RWPE2 (cell line): ENCODE data around the gene MB21D2.
"Not testable (repeated sequence)": the region's sequence is repeated elsewhere in the genome, so short reads cannot be mapped to it uniquely, and the experiment has no call there.

ENCODE experiments used
- ATAC-seq: fragments of 200-7000 bp; cut with Tn5 transposase; 3 replicates; pipeline ENCODE4 v1.9.1; 2021; ENCODE audit warnings: low read depth
- DNase-seq: peaks from one replicate; pipeline ENCODE4 v3.0.0-alpha.2; 2020; ENCODE audit warnings: low spot score
- H3K27ac ChIP-seq: fragments of 450-650 bp; 2 replicates; pipeline ENCODE4 v1.5.1; 2017; ENCODE audit warnings: mild to moderate bottlenecking; ENCODE audit not compliant: poor library complexity, severe bottlenecking
- H3K27me3 ChIP-seq: fragments of 250-450 bp; sonication (Bioruptor Pico); 2 replicates; pipeline ENCODE4 v1.5.1; 2021; ENCODE audit warnings: mild to moderate bottlenecking, moderate library complexity; ENCODE audit not compliant: insufficient read depth, poor library complexity, severe bottlenecking
- H3K36me3 ChIP-seq: fragments of 250-450 bp; sonication (Bioruptor Pico); 2 replicates; pipeline ENCODE4 v1.5.1; 2020; ENCODE audit warnings: low read depth, mild to moderate bottlenecking, moderate library complexity
- H3K4me1 ChIP-seq: fragments of 250-450 bp; sonication (Bioruptor Pico); 2 replicates; pipeline ENCODE4 v1.5.1; 2021; ENCODE audit warnings: mild to moderate bottlenecking, moderate library complexity; ENCODE audit not compliant: insufficient read depth, poor library complexity, severe bottlenecking
- H3K4me3 ChIP-seq: fragments of 250-450 bp; sonication (Bioruptor Pico); 2 replicates; pipeline ENCODE4 v1.5.1; 2021; ENCODE audit warnings: mild to moderate bottlenecking, moderate library complexity; ENCODE audit not compliant: severe bottlenecking
- H3K9me3 ChIP-seq: fragments of 250-450 bp; sonication (Bioruptor Pico); 2 replicates; pipeline ENCODE4 v1.5.1; 2021; ENCODE audit warnings: mild to moderate bottlenecking, moderate library complexity; ENCODE audit not compliant: severe bottlenecking
- TF ChIP-seq, protein P1 (sequence below): fragments of 450-650 bp; IDR thresholded peaks from one replicate; pipeline ENCODE4 v1.5.1; 2017; ENCODE audit warnings: mild to moderate bottlenecking, moderate library complexity; ENCODE audit not compliant: poor library complexity, severe bottlenecking

Gene MB21D2

DNA sequence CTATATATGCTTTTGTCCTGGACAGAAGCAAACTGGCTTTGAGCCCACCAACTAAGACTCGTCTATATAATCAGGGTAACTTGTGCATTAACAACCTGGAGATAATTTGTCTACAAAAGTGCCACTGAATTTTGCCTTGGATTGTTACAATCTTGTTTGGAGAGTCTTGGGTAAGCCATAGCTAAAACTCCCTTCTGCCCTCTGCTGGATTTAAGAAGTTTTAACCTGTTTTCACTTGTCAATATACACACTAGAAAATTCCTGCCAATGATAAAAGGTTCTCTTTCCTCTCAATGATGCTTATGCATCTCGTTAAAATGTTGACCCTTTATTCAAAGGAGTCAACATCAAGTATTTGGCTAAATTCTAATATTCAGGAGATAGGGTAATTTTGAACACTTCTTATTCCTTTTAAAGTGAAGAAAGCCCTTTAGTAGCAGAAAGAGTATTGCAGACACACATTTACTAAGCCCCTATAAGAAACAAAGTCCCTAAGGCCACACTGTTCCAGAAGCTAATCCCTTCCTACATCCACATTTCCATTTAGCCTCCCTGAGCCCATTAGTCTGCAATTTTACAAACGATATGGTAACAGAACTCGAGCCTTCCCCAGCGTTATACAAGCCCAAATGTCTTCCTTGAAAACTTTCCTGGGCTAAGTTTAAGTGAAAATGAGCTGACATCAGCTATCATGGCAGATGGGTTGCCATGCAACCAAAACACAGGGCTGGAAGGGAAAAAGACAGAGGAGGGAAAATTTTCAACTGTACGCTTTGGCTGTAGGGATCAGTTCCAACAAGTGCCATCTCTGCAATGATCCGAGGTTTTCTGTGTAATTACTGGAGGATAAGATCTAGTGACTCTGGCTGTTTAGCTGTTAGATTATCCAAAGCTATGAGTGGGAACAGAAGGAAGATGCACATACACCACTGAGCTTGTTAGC lies 114.4 kb downstream of the MB21D2 start:
- H3K27me3 ChIP-seq = no peaks in the 10 kb centered on the region
- H3K27ac ChIP-seq = no peak overlapping the region
- H3K4me3 ChIP-seq = no peak overlapping the region
- ATAC-seq (peak; percentile 65; the same call in 2 of the 3 replicates), DNase-seq (no peak)
- TF ChIP-seq, protein P1, sequence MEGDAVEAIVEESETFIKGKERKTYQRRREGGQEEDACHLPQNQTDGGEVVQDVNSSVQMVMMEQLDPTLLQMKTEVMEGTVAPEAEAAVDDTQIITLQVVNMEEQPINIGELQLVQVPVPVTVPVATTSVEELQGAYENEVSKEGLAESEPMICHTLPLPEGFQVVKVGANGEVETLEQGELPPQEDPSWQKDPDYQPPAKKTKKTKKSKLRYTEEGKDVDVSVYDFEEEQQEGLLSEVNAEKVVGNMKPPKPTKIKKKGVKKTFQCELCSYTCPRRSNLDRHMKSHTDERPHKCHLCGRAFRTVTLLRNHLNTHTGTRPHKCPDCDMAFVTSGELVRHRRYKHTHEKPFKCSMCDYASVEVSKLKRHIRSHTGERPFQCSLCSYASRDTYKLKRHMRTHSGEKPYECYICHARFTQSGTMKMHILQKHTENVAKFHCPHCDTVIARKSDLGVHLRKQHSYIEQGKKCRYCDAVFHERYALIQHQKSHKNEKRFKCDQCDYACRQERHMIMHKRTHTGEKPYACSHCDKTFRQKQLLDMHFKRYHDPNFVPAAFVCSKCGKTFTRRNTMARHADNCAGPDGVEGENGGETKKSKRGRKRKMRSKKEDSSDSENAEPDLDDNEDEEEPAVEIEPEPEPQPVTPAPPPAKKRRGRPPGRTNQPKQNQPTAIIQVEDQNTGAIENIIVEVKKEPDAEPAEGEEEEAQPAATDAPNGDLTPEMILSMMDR = peak; percentile 79
- H3K4me1 ChIP-seq = no peaks in the 10 kb centered on the region
- H3K36me3 ChIP-seq = no peaks in the 10 kb centered on the region
- H3K9me3 ChIP-seq = no peaks in the 10 kb centered on the region

DNA sequence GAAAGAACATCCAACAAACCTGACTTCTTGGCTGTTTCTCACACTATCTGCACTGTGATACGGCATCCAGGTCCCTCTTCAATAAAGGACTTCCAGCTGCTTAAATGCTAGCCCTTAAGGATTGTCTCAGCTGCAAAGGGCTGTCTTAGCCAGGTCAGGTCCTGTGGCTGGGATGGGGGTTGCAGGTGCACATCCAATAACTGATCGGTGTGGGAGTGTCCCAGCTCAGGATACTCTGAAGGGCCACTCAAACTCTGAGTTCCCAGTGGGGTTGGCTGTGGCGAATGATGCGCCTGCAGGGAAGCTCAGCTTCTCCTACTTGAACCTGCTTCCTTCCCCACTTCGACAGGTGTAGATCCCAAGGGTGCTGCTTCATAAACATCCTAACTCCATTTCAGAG lies 115.7 kb downstream of the MB21D2 start:
- H3K4me3 ChIP-seq = no peak overlapping the region
- TF ChIP-seq, protein P1 = no peak
- DNase-seq = no peak
- no peaks in the 10 kb centered on the region for H3K36me3 ChIP-seq
- ATAC-seq = no peak
- H3K9me3 ChIP-seq = no peaks in the 10 kb centered on the region
- H3K4me1 ChIP-seq = no peaks in the 10 kb centered on the region
- H3K27ac ChIP-seq = no peak overlapping the region
- H3K27me3 ChIP-seq = no peaks in the 10 kb centered on the region

DNA sequence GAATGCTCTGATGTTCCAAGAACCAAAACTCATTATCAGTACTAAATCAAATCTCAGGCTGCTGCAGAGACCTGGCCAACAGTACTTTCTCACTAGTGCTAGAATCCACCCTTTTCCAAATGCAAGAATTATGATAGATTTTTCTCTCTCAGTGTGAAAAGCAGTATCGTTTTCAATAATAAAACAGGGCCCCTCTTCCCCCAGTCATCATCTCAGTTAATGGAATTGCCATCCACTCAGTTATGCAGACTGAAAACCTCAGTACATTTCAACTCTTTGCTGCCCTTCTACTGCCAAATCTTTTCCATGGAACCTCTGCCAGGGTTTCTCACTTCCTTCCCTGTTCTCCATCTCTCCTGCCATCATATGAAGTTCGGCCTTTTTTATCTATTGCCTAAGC lies 117.9 kb downstream of the MB21D2 start:
- Histone ChIP-seq H3K9me3 (no peaks in the 10 kb centered on the region), H3K27ac (no peak overlapping the region), H3K4me1 (no peaks in the 10 kb centered on the region), H3K4me3 (no peak overlapping the region), H3K36me3 (no peaks in the 10 kb centered on the region), H3K27me3 (no peaks in the 10 kb centered on the region)
- no peak for DNase-seq
- ATAC-seq = no peak
- TF ChIP-seq, protein P1 = no peak

DNA sequence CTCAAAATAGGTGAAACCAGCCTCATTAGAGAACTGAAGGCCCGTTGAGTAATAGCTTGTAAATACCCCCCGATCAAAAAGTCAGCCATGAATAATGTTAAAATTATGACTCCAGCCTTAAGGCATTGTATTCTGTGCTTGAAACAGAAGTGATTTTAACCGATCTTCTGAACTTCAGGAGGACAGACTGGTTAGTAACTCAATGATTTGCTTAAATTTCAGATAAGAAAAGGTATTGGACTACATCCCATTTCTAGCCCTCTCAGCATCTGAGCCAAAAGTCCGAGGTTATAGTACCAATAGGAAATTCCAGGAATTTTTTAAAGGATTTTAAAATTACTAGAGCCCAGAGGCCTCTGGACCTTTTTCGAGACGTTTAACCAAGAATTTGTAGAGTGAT lies 122.6 kb downstream of the MB21D2 start:
- no peak overlapping the region for H3K4me3 ChIP-seq
- H3K4me1 ChIP-seq = no peaks in the 10 kb centered on the region
- DNase-seq (no peak), ATAC-seq (no peak)
- H3K36me3 ChIP-seq = no peaks in the 10 kb centered on the region; the same call in 1 of the 2 replicates
- no peaks in the 10 kb centered on the region for H3K27me3 ChIP-seq
- H3K9me3 ChIP-seq = no peaks in the 10 kb centered on the region
- TF ChIP-seq, protein P1 = no peak
- H3K27ac ChIP-seq = no peak overlapping the region

DNA sequence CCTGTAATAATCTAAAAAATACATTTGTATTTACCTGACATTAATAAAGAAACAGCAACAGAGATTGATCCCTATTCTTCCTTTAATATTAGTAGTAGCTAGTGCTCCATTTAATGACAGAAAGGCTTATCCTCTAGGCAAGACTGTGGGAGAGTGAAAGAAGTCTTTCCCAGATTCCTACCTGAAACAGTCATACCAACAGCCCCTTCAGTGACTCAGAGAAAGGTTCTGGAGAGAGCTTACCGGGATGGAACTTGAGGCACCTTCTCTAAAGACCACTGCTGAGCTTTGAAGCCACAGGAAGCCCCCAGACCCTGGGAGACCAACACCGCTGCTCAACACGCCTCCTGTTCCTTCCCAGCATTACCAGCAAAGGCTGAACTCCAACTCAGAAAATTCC lies 123.4 kb downstream of the MB21D2 start:
- Histone ChIP-seq H3K27ac (no peak overlapping the region), H3K4me3 (no peak overlapping the region), H3K9me3 (no peaks in the 10 kb centered on the region), H3K4me1 (no peaks in the 10 kb centered on the region), H3K27me3 (no peaks in the 10 kb centered on the region), H3K36me3 (no peaks in the 10 kb centered on the region; the same call in 1 of the 2 replicates)
- DNase-seq = no peak
- TF ChIP-seq, protein P1 = no peak
- ATAC-seq = no peak

DNA sequence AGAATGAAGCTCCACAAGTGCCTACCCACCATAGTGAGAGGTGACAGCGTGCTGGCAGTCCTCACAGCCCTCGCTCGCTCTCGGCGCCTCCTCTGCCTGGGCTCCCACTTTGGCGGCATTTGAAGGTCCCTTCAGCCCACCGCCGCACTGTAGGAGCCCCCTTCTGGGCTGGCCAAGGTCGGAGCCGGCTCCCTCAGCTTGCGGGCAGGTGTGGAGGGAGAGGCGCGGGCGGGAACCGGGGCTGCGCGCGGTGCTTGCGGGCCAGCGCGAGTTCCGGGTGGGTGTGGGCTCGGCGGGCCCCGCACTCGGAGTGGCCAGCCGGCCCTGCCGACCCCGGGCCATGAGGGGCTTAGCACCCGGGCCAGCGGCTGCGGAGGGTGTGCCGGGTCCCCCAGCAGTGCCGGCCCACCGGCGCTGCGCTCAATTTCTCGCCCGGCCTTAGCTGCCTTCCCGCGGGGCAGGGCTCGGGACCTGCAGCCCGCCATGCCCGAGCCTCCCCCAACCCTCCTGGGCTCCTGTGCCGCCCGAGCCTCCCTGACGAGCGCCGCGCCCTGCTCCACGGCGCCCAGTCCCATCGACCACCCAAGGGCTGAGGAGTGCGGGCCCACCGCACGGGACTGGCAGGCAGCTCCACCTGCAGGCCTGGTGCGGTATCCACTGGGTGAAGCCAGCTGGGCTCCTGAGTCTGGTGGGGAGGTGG lies 128.7 kb downstream of the MB21D2 start:
- H3K36me3 ChIP-seq, H3K27me3 ChIP-seq, H3K9me3 ChIP-seq, H3K4me1 ChIP-seq, ATAC-seq, H3K4me3 ChIP-seq, DNase-seq, H3K27ac ChIP-seq: not testable (repeated sequence)
